Esophagus squamous epithelium (tissue), 5 donors: ENCODE results near the gene POU6F2. TPM values are rescaled to one million over a fixed set of nuclear protein-coding genes. Genes with fewer than 3 reads are reported as not detected.

ENCODE experiments used
- DNase-seq: peaks from one replicate; lab custom pipeline; 2025; lab: John Stamatoyannopoulos, UW
- H3K27ac ChIP-seq, 4 donors: fragments of 200-600 bp; sonication (generic); one replicate each; pipeline ENCODE4 v1.5.1; 2016 to 2019; ENCODE audit warnings: mild to moderate bottlenecking in 1 of 4
- H3K27me3 ChIP-seq, 4 donors: fragments of 200-600 bp; sonication (generic); 1 replicate in 3 of 4; 2 replicates in 1 of 4; pipeline versions ENCODE4 v1.5.1 to v1.6.0; 2017 to 2021; ENCODE audit warnings: antibody characterized with exemption in 1 of 4
- H3K36me3 ChIP-seq, 3 donors: fragments of 200-600 bp; sonication (generic); one replicate each; pipeline ENCODE4 v1.5.1; 2016 to 2019
- H3K4me1 ChIP-seq, 3 donors: fragments of 200-600 bp; sonication (generic); one replicate each; pipeline ENCODE4 v1.5.1; 2017 to 2019
- H3K4me3 ChIP-seq, 4 donors: fragments of 200-600 bp; sonication (generic); 1 replicate in 3 of 4; 2 replicates in 1 of 4; pipeline ENCODE4 v1.5.1; 2016 to 2019; ENCODE audit warnings: mild to moderate bottlenecking in 2 of 4, moderate library complexity in 1 of 4
- H3K9me3 ChIP-seq, 3 donors: fragments of 200-600 bp; sonication (generic); one replicate each; pipeline ENCODE4 v1.5.1; 2016 to 2019
- CTCF ChIP-seq, 6 experiments: fragments of 450-650 bp in 4 of 6; fragments of 200-600 bp in 2 of 6; sonication (generic) in 2 of 6; IDR thresholded peaks; one replicate each; pipeline ENCODE4 v1.5.1; 2016 to 2019; ENCODE audit warnings: antibody characterized with exemption in 6 of 6, mild to moderate bottlenecking in 4 of 6, moderate library complexity in 4 of 6
- POLR2A ChIP-seq, 4 donors: fragments of 450-650 bp; IDR thresholded peaks; one replicate each; pipeline ENCODE4 v1.6.1; 2017; ENCODE audit warnings: antibody characterized with exemption in 4 of 4, mild to moderate bottlenecking in 4 of 4, moderate library complexity in 3 of 4
- WGBS, 2 donors: methylation state at CpG; one replicate each; pipeline ENCODE4 v1.1.5; 2018; 5-methylcytosine and 5-hydroxymethylcytosine counted together
- intact Hi-C: fragments of 100-400 bp; cut with DNase I; formaldehyde crosslinking; loops from one replicate; pipeline ENCODE4 v1.15.0; 2022
- total RNA-seq, 4 donors: library from RNA; depleted of rRNA; stranded (reverse); fragments of >200 nt; gene quantifications; one replicate each; pipeline ENCODE4 v1.1.0, GENCODE V29; 2016
- donor health status: DM: yes; HTN: yes; CAD: no.

Gene POU6F2
- total RNA-seq, 4 donors from 2014 or later = 0.76 to 1.6 TPM; not detected in 2

GRCh38 chr7:39154815-39155214 is 177.1 kb downstream of the POU6F2 start:
- no peaks in the 10 kb centered on the region for H3K27me3 ChIP-seq
- no peak overlapping the region for H3K27ac ChIP-seq
- no peaks in the 10 kb centered on the region for H3K36me3 ChIP-seq
- H3K4me1 ChIP-seq = no peaks in the 10 kb centered on the region
- intact Hi-C loops = no loop called here
- DNase-seq = no peak
- no peak for TF ChIP-seq POLR2A (IDR thresholded peaks at IDR 0.05)
- H3K9me3 ChIP-seq = no peaks in the 10 kb centered on the region
- WGBS, 2 donors = 66 to 76% methylated on average over 2 of the region's 2 CpGs
- no peak overlapping the region for H3K4me3 ChIP-seq

- intact Hi-C loops = no loop called here
- no peak for DNase-seq
- Histone ChIP-seq H3K4me3 (no peak overlapping the region), H3K27ac (no peak overlapping the region), H3K27me3 (no peaks in the 10 kb centered on the region), H3K36me3 (no peaks in the 10 kb centered on the region), H3K4me1 (no peaks in the 10 kb centered on the region), H3K9me3 (no peaks in the 10 kb centered on the region)
- 69 to 86% methylated on average over 3 of the region's 3 CpGs for WGBS, 2 donors
- TF ChIP-seq POLR2A (IDR thresholded peaks at IDR 0.05) (no peak), CTCF (IDR thresholded peaks at IDR 0.05) (no peak)
Observed at GRCh38 chr7:39158367-39158766, 180.7 kb downstream of the POU6F2 start.

GRCh38 chr7:39161903-39162302 is 184.2 kb downstream of the POU6F2 start:
- Histone ChIP-seq H3K4me1 (no peaks in the 10 kb centered on the region), H3K27ac (no peak overlapping the region), H3K27me3 (no peaks in the 10 kb centered on the region), H3K4me3 (no peak overlapping the region), H3K36me3 (no peaks in the 10 kb centered on the region), H3K9me3 (no peaks in the 10 kb centered on the region)
- 41 to 61% methylated on average over 2 of the region's 2 CpGs for WGBS, 2 donors
- intact Hi-C loops = no loop called here
- no peak for DNase-seq
- TF ChIP-seq POLR2A (IDR thresholded peaks at IDR 0.05) = no peak
- no peak for TF ChIP-seq CTCF (IDR thresholded peaks at IDR 0.05)

GRCh38 chr7:39164887-39165286 is 187.2 kb downstream of the POU6F2 start:
- Histone ChIP-seq H3K9me3 (no peaks in the 10 kb centered on the region), H3K27ac (no peak overlapping the region), H3K27me3 (no peaks in the 10 kb centered on the region), H3K4me3 (no peak overlapping the region), H3K36me3 (no peaks in the 10 kb centered on the region), H3K4me1 (no peaks in the 10 kb centered on the region)
- 72 to 85% methylated on average over 4 of the region's 4 CpGs for WGBS, 2 donors
- DNase-seq = no peak
- no peak for TF ChIP-seq CTCF (IDR thresholded peaks at IDR 0.05)
- TF ChIP-seq POLR2A (IDR thresholded peaks at IDR 0.05) = no peak
- intact Hi-C loops = no loop called here

- no peak for DNase-seq
- H3K27ac ChIP-seq = no peak overlapping the region
- intact Hi-C loops = no loop called here
- H3K9me3 ChIP-seq = no peaks in the 10 kb centered on the region
- WGBS, 2 donors = 50 to 62% methylated on average over 8 of the region's 8 CpGs
- no peaks in the 10 kb centered on the region for H3K36me3 ChIP-seq
- H3K27me3 ChIP-seq = no peaks in the 10 kb centered on the region
- no peaks in the 10 kb centered on the region for H3K4me1 ChIP-seq
- TF ChIP-seq POLR2A (IDR thresholded peaks at IDR 0.05) (no peak), CTCF (IDR thresholded peaks at IDR 0.05) (no peak)
- no peak overlapping the region for H3K4me3 ChIP-seq
Observed at GRCh38 chr7:39168403-39169098, 190.8 kb downstream of the POU6F2 start.
